EL (cell line): ENCODE data around the gene PKN1.
"Not testable (repeated sequence)": the region's sequence is repeated elsewhere in the genome, so short reads cannot be mapped to it uniquely, and the experiment has no call there.

Experiments used
- DNase-seq: peaks from one replicate; pipeline ENCODE4 v3.0.0-alpha.2; 2016

The PKN1 gene

DNA sequence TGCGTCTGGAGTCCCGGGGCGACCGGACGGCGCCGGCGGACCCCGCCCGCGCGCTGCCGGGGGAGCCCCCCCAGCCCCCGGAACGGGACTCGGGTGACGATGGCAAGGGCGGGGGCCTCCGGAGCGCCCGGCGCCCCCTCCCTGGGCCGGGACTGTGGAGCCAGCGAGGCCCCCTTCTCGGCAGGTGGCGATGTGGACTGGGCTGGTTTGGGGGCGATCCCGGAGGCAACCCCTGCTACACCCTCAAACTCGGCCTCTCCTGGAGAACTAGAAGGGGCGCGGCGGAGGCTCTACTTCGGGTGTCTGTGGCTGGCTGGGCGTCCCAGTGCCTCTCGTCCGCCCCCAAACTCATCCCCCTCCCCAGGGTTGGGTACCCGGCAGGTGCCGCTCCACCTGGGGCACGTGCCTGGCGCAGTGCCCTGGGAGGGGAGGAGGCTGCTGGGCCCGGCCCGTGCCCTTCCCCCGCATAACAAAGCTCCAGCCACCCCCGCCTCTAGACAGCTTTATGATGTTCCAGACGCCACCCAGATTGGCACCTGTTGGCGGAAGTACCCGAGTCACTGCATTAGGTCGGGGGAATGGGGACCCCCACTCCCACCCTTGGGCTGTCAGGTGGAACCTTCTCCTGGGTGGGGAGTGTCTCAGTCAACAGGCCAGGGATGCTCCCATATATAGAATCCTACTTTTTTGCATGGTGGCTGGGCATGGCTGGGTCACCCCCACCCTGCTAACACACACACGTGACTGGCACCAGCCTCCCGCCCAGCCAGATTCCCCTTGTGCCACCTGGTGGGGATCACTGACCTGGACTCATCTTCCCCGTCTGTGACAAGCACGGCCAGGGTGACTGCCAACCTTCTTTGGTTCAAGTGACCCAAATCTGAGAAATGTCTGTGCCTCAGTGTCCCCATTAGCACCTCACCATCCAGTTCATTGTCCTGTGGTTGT lies 722 bp downstream of the PKN1 start:
- no peak for DNase-seq

DNA sequence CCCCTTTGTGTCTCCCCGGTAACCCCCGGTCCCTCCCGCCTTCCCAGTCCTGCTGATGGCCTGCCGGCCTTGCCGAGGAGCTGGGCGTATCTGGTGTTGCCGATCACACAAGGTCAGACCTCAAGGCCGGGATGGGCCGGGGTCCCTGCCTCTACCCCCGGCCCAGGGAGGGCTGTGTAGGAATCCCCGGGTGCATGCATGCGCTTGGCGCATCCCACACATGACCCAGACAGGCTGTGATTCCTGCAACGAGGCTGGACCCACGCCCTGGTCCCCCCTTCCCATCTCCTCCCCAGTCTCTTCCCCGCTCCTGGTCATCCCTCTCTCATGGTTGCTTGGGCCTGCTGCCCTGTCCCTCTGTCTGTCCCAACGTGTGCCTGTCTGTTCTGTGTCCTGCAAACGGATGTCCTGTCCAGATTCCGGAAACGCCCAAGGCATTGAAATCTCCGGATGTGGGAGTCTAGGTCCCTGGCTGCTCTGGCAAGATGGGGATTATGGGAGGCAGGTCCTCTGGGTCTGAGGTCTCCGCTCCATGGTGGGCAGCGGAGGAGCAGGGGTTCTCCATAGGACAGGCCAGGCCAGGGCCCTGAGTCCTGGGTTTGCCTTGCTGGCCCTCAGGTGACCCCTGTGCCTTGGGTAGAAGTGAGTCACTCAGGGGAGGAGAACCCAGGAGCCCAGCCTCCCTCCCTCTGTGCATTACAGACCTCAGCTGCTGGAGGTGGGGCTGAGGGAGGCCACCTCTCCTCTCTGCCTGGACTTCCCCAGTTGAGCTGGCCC lies 1.6 kb downstream of the PKN1 start:
- DNase-seq: peak; percentile 76

DNA sequence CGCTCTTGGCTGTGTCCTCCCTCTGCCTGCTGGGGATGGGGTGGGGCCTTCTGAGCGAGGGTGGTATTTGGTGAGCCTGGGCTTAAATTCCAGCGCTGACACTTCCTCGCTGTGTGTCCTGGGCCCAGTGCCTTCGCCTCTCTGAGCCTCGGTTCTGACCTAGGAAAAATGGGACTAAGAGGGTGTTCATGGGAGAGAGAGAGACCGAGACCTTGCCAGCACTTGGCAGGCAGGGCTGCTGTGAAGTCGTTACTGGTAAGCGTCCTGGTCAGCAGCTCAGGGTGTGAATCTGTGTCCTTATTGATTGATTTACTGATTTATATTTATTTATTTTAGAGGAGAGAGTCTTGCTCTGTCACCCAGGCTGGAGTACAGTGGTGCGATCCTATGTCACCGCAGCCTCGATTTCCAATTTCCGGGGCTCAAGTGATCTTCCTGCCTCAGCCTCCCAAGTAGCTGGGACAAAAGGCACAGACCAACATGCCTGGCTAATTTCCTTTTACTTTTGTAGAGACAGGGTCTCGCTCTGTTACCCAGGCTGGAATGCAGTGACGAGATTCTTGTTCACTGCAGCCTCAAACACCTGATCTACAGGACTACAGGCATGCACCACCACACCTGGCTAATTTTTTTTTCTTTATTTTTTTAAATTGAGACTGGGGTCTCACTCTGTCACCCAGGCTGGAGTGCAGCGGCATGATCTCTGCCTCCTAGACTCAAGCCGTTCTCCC lies 2.4 kb downstream of the PKN1 start:
- DNase-seq: no peak

DNA sequence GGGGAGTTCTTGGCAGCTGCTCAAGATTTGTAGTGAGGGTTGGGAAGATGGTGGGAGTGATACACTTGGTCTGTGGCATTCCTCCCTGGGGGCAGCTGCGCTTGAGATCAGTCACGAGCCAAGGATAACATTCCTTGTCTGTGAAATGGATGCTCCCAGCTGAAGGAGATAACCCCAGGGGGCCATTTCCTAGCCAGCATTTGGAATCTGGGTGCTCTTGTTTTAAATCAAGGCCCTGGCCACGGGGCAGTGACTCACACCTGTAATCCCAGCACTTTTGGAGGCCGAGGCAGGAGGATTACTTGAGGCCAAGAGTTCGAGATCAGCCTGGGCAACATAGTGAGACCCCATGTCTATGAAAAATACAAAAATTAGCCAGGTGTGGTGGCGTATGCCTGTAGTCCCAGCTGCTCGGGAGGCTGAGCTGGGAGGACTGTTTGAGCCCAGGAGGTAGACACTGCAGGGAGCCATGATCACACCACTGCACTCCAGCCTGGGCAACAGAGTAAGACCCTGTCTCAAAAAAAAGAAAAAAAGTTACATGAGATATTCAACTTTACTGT lies 4.6 kb downstream of the PKN1 start:
- peak; percentile 52 for DNase-seq

DNA sequence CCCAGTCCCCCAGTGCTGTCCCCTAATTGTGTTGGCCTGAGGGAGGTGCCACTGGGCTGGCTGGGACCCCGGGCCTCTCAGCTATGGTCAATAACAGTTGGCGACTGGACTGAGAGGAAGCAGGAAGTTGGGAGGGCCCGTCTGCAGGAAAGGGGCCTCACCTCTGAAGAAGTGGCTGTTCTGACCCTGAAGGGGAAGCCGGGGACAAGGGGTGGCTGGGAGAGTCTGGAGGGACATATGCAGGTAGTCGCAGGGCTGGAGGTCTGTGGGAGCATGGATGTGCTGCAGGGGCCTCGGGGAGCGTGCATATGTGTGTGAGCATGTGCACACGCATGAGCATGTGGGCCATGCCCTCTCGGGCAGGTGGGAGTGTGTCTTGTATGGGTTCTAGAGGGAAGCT lies 5.9 kb downstream of the PKN1 start:
- DNase-seq: no peak

DNA sequence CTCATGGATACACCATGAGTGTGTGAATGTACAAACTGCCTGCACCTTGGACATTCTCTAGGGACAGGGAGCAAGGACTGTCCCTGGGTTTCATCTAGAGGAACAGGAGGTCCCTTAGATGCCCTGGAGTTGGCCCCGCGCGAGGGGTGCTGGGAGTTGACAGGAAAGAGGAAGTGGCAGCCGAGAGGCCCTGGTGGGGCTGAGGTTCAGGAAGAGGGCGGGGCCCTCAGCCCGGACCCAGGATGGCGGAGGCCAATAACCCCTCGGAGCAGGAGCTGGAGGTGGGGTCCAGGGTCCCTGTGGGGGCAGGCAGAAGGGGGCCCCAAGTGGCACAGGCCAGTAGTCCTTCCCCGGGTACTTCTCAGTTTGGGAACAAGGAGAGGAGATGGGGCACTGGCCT lies 6.9 kb downstream of the PKN1 start:
- no peak for DNase-seq

DNA sequence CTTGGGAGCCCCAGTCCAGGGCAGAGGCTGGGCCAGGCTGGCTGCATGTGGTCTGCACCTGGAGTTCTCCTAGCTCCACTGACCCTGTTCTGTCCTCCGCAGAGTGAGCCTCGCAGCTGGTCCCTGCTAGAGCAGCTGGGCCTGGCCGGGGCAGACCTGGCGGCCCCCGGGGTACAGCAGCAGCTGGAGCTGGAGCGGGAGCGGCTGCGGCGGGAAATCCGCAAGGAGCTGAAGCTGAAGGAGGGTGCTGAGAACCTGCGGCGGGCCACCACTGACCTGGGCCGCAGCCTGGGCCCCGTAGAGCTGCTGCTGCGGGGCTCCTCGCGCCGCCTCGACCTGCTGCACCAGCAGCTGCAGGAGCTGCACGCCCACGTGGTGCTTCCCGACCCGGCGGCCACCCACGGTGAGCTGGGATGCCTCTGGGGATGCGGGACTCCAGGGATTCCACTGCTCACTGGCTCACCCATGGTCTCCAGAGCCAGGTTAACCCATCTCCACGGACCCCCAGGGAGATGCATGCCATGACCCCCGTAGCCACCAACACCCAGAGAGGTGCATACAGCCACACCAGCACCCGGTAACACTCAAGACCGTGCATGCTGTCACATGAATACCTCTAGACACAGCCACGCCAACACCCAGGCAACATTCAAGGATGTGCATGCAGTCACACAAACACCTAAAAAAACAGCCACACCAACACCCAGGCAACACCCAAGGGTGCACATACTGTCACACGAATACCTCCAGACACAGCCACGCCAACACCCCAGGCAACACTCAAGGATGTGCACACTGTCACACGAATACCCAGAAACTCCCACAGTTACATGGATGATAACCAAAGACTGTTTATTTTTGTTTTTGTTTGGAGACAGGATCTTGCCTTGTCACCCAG lies 8.2 kb downstream of the PKN1 start:
- DNase-seq: no peak

DNA sequence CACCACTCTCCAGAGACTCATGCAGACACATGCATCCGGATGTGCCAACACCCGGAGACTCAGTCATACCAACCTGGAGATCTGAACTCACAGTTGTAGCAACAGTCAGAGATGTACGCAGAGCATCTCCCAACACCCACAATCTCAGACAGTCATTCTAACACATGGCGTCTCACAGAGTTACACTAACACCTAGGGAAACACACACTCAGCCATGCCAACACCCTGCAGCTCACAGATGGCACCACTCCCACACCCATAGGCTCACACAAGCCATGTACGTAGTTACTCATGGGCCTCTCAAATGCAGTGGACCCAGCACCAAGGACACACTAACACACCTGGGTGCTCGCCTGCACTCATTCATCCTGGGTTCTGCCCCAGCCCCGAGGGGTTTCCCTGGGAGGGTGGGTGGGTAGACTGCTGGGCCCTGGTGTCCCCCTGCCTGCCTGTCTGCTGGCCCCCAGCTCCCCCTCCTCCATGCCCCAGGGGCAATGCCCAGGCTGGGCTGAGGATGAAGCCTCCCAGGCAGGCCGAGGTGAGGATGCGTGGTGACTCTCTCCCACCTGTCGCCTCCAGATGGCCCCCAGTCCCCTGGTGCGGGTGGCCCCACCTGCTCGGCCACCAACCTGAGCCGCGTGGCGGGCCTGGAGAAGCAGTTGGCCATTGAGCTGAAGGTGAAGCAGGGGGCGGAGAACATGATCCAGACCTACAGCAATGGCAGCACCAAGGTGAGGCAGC lies 10.0 kb downstream of the PKN1 start:
- no peak for DNase-seq

DNA sequence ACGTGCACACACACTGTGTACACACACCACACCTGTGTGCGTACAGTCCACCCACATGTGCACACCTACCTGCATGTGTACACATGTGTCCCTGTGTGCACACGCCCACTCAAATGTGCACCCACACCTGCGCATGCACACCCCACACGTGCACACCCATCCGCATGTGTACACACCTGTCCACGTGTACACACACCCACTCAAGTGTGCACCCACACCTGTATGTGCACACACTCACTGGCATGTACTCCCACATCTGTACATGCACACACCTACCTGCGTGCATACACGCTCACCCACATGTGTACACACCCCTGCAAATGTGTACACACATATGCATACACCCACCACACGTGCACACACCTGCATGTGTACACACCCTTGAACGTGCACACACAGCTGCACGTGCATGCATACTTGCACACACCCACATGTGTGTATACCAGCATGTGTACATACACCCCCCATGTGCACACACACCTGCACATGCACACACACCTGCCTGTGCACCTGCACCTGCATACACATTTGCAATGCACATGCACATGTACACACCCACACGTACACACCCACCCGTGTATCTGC lies 10.6 kb downstream of the PKN1 start:
- DNase-seq: no peak

DNA sequence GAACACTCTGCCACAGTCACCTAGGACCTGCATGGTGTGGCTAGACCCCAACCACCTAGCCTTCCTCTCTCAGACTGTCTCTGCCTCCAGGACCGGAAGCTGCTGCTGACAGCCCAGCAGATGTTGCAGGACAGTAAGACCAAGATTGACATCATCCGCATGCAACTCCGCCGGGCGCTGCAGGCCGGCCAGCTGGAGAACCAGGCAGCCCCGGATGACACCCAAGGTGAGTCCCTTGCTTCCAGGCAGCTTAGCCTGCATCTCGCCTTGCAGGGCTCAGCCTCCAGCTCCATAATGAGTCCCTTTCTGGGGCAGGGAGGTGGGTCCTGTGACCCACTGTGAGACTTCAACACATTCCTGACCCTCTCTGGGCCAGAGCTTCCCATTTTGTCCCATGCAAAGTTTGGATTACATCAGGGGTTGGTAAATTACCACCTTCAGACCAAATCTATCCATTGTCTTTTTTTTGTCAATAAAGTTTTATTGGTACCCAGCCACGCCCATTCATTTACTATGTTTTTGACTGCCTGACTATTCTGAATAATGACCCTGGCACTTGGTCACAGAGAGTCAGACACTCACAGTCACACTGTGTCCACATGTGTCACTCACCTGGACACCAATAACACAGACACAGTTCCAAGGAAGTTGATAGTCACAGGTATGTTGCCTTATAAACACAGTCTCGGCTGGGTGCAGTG lies 13.4 kb downstream of the PKN1 start:
- DNase-seq: no peak

DNA sequence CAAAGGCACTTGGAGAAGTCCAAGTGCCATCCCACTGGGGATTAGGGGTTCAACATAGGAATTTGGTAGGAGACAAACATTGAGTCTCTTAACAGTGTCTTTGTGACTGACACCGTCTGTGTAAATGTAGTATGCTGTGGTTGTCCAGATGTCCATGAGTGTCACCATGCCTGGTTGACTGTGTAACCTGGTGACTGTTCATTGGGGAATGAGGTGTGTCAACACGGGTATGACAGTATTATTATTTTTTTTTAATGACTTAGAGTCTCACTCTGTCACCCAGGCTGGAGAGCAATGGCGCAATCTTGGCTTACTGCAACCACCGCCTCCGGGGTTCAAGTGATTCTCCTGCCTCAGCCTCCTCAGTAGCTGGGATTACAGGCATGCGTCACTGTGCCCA lies 16.2 kb downstream of the PKN1 start:
- no peak for DNase-seq

DNA sequence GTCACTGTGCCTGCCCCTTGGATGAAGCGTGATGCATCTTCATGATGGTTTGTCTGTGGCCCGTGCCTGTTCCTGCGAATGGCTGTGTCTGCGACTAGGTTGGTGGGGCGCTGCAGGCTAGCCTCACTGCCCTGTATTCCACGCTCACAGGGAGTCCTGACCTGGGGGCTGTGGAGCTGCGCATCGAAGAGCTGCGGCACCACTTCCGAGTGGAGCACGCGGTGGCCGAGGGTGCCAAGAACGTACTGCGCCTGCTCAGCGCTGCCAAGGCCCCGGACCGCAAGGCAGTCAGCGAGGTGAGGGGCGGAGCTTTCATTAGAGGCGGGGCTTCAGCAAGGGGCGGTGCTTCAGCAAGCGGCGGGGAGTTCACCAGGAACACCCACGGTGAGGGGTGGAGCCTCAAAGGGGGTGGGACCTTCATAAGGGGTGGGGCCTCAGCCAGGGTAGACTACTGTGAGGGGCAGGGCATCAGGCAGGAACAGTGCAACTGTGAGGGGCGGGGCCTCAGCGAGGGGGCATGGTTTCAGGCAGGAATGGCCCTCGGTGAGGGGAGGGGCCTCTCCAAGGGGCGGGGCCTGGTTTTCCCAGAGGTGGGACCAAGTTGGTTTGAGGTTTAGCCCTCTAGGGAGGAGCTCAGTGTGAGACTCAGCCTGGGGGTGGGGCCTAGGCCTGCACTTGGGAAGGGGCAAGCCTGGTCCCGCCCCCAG lies 17.2 kb downstream of the PKN1 start:
- DNase-seq: peak; percentile 60

DNA sequence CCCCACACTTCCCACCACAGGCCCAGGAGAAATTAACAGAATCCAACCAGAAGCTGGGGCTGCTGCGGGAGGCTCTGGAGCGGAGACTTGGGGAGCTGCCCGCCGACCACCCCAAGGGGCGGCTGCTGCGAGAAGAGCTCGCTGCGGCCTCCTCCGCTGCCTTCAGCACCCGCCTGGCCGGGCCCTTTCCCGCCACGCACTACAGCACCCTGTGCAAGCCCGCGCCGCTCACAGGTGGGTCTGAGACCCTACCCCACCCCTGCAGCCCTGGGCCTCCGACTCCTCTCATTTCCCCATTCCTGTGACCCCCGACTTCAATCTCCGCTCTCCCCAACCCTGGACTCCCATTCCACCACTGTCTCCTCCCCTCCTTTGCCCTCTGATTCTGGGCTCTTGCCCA lies 17.8 kb downstream of the PKN1 start:
- DNase-seq: no peak

DNA sequence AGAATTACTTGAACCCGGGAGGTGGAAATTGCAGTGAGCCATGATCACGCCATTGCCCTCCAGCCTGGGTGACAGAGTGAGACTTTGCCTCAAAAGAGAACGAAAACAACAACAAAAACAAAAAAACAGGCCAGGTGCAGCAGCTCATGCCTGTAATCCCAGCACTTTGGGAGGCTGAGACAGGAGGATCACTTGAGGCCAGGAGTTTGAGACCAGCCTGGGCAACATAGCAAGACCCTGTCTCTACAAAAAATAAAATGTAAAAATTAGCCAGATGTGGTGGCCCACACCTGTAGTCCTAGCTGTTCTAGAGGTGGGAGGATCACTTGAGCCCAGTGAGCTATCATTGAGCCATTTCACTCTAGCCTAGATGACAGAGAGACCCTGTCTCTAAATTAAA lies 19.2 kb downstream of the PKN1 start:
- DNase-seq: not testable (repeated sequence)

DNA sequence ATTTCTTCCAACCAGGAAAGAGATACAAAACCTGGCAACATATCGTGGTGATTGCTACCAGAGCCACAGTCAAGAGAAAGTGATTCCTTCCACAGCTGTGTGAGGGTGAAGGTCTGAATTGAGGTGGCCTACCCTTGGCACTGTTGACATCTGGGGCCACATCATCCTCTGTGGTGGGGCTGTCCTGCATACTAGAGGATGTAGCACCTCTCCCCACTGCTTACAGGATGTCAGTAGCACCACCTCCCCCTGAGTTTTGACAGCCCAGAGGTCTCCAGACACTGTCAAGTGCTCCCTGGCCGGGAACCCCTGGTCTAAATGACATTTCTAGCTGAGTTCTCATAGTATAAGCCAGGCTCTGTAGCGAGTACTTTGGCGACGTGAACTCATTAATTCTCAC lies 26.6 kb downstream of the PKN1 start:
- DNase-seq: no peak

DNA sequence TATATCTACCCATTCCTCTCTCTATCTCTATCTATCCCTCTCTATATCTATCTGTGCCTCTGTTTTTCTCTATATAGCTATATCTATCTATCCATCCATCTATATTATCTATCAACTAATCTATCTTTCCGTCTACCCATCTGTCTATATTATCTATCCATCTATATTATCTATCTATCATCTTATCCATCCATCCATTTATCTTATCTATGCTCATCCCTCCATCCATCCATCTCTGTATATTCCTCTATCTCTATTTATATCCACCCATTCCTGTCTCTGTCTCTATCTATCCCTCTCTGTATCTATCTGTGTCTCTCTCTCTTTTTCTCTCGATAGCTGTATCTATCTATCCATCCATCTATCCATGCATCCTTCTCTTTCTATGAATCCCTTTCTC lies 27.8 kb downstream of the PKN1 start:
- DNase-seq: no peak

DNA sequence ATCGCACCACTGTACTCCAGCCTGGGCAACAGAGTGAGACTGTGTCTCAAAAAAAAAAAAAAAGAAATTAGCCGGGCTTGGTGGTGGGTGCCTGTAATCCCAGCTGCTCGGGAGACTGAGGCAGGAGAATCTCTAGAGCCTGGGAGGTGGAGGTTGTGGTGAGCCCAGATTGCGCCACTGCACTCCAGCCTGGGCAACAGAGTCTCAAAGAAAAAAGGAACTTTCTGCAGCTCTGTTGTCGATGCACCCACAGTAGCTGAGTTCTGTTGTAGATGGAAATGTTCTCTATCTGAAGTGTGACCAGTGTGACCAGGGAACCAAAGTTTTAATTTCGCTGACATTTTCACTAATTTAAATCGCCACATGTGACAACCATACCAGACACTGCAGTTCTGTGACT lies 29.3 kb downstream of the PKN1 start:
- not testable (repeated sequence) for DNase-seq

DNA sequence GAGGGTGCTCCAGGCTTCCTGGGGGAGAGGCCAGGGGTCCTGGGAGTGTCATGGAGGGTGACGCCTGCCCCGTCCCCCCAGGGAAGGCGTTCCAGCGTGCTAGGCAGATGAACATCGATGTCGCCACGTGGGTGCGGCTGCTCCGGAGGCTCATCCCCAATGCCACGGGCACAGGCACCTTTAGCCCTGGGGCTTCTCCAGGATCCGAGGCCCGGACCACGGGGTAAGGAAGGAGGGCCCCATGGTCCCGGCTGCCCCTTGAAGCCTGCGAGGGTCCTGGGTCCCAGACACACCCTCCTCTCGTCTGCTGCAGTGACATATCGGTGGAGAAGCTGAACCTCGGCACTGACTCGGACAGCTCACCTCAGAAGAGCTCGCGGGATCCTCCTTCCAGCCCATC lies 30.6 kb downstream of the PKN1 start:
- no peak for DNase-seq

DNA sequence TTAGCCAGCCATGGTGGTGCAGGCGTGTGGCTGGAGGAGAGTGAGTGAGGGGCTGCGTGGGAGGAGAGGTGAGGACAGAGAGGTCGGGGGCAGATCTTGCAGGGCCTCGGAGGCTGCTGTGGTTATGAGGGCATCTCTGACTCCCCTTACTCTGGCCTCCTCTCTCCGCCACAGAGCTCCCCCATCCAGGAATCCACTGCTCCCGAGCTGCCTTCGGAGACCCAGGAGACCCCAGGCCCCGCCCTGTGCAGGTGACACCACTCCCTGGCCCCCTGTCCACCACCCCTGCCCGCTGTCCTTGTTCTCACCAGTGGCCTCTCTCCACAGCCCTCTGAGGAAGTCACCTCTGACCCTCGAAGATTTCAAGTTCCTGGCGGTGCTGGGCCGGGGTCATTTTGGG lies 34.3 kb downstream of the PKN1 start:
- no peak for DNase-seq

DNA sequence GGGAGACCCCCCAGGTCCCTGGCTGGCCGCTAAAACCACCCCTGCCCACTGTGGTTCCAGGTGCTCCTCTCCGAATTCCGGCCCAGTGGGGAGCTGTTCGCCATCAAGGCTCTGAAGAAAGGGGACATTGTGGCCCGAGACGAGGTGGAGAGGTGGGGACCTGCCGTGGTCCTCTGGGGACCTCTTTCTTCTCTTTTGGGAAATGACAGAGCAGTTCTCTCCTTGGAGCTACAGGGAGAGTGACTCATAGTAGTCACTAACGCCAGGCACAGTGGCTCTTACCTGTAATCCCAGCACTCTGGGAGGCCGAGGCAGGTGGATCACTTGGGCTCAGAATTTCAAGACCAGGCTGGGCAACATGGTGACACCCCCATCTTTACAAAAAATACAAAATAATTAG lies 34.7 kb downstream of the PKN1 start:
- DNase-seq: peak; percentile 27
